CD14-positive monocyte (primary cell): ENCODE measurements around the gene CDKN1C. TPM values are rescaled to one million over a fixed set of nuclear protein-coding genes. Genes with fewer than 3 reads are reported as not detected.

Experiments used
- DNase-seq, 3 donors: peaks; one replicate each; pipeline ENCODE4 v3.0.0-alpha.2; 2011 to 2022
- H2AFZ ChIP-seq: 2 replicates; pipeline ENCODE4 v1.6.0; 2012; ENCODE audit warnings: mild to moderate bottlenecking, low read depth, low read length, inconsistent platforms; ENCODE audit not compliant: insufficient read depth, poor library complexity, severe bottlenecking
- H3K27ac ChIP-seq, 2 donors: 1 replicate in 1 of 2; 2 replicates in 1 of 2; pipeline ENCODE4 v1.5.1; 2012 to 2013; ENCODE audit warnings: low read length in 2 of 2, control low read depth in 1 of 2, inconsistent platforms in 1 of 2, low read depth in 1 of 2, mild to moderate bottlenecking in 1 of 2
- H3K27me3 ChIP-seq, 2 donors: one replicate each; pipeline versions ENCODE4 v1.6.0 to v1.6.1; 2011 to 2013; ENCODE audit warnings: low read length in 2 of 2; ENCODE audit not compliant: control insufficient read depth in 2 of 2, insufficient read depth in 2 of 2
- H3K36me3 ChIP-seq, 2 donors: replicated peaks in 1 of 2; 1 replicate in 1 of 2; 2 replicates in 1 of 2; pipeline versions ENCODE4 v1.5.1 to v1.6.1; 2012 to 2013; ENCODE audit warnings: low read length in 2 of 2, control low read depth in 1 of 2, inconsistent platforms in 1 of 2, mild to moderate bottlenecking in 1 of 2; ENCODE audit not compliant: insufficient read depth in 2 of 2, control insufficient read depth in 1 of 2
- H3K4me1 ChIP-seq, 2 donors: 1 replicate in 1 of 2; 2 replicates in 1 of 2; pipeline versions ENCODE4 v1.5.1 to v1.6.1; 2012 to 2013; ENCODE audit warnings: low read length in 2 of 2, control low read depth in 1 of 2, inconsistent platforms in 1 of 2, mild to moderate bottlenecking in 1 of 2, moderate library complexity in 1 of 2; ENCODE audit not compliant: insufficient read depth in 2 of 2, control insufficient read depth in 1 of 2
- H3K4me2 ChIP-seq: replicated peaks from 2 replicates; pipeline ENCODE3; 2012; ENCODE audit warnings: low read length, moderate library complexity, mild to moderate bottlenecking; ENCODE audit not compliant: poor library complexity, severe bottlenecking; ENCODE audit errors: extremely low read depth
- H3K4me3 ChIP-seq, 3 experiments: fragments of 200-600 bp in 1 of 3; sonication (generic) in 1 of 3; replicated peaks in 1 of 3; 1 replicate in 2 of 3; 2 replicates in 1 of 3; pipeline ENCODE4 v1.5.1; 2011 to 2013; ENCODE audit warnings: low read length in 3 of 3, mild to moderate bottlenecking in 3 of 3, control low read depth in 2 of 3, low read depth in 2 of 3, inconsistent platforms in 1 of 3, moderate library complexity in 1 of 3
- H3K79me2 ChIP-seq: 2 replicates; pipeline ENCODE4 v1.6.0; 2012; ENCODE audit warnings: mild to moderate bottlenecking, control low read depth, inconsistent platforms, low read length, moderate library complexity; ENCODE audit not compliant: insufficient read depth
- H3K9ac ChIP-seq: 2 replicates; pipeline ENCODE4 v1.6.0; 2017; ENCODE audit warnings: low read length, mild to moderate bottlenecking; ENCODE audit not compliant: insufficient read depth, poor library complexity, severe bottlenecking
- H3K9me3 ChIP-seq, 2 donors: replicated peaks in 1 of 2; 1 replicate in 1 of 2; 2 replicates in 1 of 2; pipeline versions ENCODE4 v1.5.1 to v1.6.1; 2012 to 2013; ENCODE audit warnings: low read length in 2 of 2, control low read depth in 1 of 2; ENCODE audit not compliant: control insufficient read depth in 1 of 2, insufficient read depth in 1 of 2
- H4K20me1 ChIP-seq: 2 replicates; pipeline ENCODE4 v1.6.0; 2012; ENCODE audit warnings: mild to moderate bottlenecking, low read length, control low read depth, moderate library complexity; ENCODE audit not compliant: insufficient read depth
- H3K27ac Mint-ChIP-seq, 7 donors: one replicate each; pipeline ENCODE4 v1.8.0; 2020; ENCODE audit warnings: mild to moderate bottlenecking in 7 of 7, mixed read lengths in 7 of 7, moderate library complexity in 6 of 7, inconsistent platforms in 2 of 7
- H3K27me3 Mint-ChIP-seq, 3 donors: one replicate each; pipeline ENCODE4 v1.8.0; 2021 to 2022; ENCODE audit warnings: low read depth in 3 of 3, mild to moderate bottlenecking in 3 of 3, mixed read lengths in 3 of 3, moderate library complexity in 3 of 3, inconsistent platforms in 1 of 3
- H3K36me3 Mint-ChIP-seq, 2 donors: one replicate each; pipeline ENCODE4 v1.8.0; 2020; ENCODE audit warnings: mixed read lengths in 2 of 2, inconsistent platforms in 1 of 2, mild to moderate bottlenecking in 1 of 2
- H3K4me1 Mint-ChIP-seq: one replicate; pipeline ENCODE4 v1.8.0; 2020; ENCODE audit warnings: mild to moderate bottlenecking, mixed read lengths
- H3K4me3 Mint-ChIP-seq, 2 donors: one replicate each; pipeline ENCODE4 v1.8.0; 2020; ENCODE audit warnings: mild to moderate bottlenecking in 2 of 2, mixed read lengths in 2 of 2, moderate library complexity in 1 of 2
- H3K9me3 Mint-ChIP-seq, 7 donors: one replicate each; pipeline ENCODE4 v1.8.0; 2020 to 2022; ENCODE audit warnings: mixed read lengths in 7 of 7, mild to moderate bottlenecking in 6 of 7, moderate library complexity in 6 of 7, inconsistent platforms in 2 of 7
- WGBS: methylation state at CpG from one replicate; pipeline ENCODE4 v1.1.5; 2013; ENCODE audit warnings: missing lambda C conversion rate; ENCODE audit not compliant: insufficient coverage; 5-methylcytosine and 5-hydroxymethylcytosine counted together
- intact Hi-C, 2 donors: fragments of 100-400 bp; cut with micrococcal nuclease; formaldehyde crosslinking; loops; one replicate each; pipeline versions ENCODE4 v1.15.0 to v1.15.1; 2023
- polyA plus RNA-seq, 3 donors: library from polyadenylated mRNA; depleted of rRNA in 1 of 3; unstranded in 2 of 3; stranded (reverse) in 1 of 3; fragments of 300-500 nt in 2 of 3; fragments of >200 nt in 1 of 3; fragmentation: Illumina TruSeq in 2 of 3; gene quantifications; 1 replicate in 2 of 3; 2 replicates in 1 of 3; pipeline ENCODE4 v1.2.3, GENCODE V29; 2012 to 2021
- TF ChIP-seq, protein P1 (sequence below): fragments of 200-600 bp; IDR thresholded peaks from one replicate; pipeline ENCODE4 v1.8.0; 2022; ENCODE audit warnings: antibody characterized with exemption, mild to moderate bottlenecking

Gene CDKN1C
- polyA plus RNA-seq, 3 donors: 3.2 to 36.4 (median 4.7) TPM

DNA sequence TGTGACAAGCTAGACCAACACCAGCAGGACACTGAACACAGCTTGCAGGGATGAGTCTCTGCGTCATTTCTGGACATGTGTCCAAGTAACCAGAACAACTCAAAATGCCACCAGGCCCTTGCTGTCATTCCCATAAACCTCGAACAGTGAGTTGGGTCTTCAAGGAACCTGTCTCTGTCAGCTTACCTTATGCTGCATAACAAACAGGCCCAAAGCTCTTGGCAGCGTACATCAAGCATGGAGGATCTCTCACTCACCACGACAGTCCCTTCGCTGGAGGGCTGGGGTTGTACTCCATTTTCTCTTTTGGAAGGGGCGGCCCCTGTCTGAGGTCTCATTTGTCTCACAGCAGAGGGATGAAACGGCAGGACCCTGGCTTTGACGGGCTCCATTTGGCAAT is 6.8 kb downstream of the CDKN1C start:
- peaks cover 26 to 44% (median 33%) of the 10 kb centered on the region in 3 donors for H3K27me3 Mint-ChIP-seq
- Histone ChIP-seq H3K4me1 (peaks cover 2 to 3% of the 10 kb centered on the region in 2 donors), H4K20me1 (no peaks in the 10 kb centered on the region), H3K4me2 (no peak overlapping the region), H3K36me3 (no peaks in the 10 kb centered on the region), H3K79me2 (no peaks in the 10 kb centered on the region), H2AFZ (no peak overlapping the region), H3K4me3 (no peak overlapping the region), H3K27me3 (peaks cover 9 to 23% of the 10 kb centered on the region in 2 donors), H3K9me3 (peaks cover 0 to 21% of the 10 kb centered on the region in 2 donors), H3K27ac (no peak overlapping the region), H3K9ac (no peak overlapping the region)
- peaks cover 6% of the 10 kb centered on the region for H3K4me1 Mint-ChIP-seq
- no peak for DNase-seq
- no peak overlapping the region for H3K4me3 Mint-ChIP-seq
- H3K27ac Mint-ChIP-seq: no peak overlapping the region
- WGBS: over 99% methylated on average over 8 of the region's 8 CpGs
- peaks cover 0 to 9% of the 10 kb centered on the region in 2 donors for H3K36me3 Mint-ChIP-seq
- TF ChIP-seq, protein P1, sequence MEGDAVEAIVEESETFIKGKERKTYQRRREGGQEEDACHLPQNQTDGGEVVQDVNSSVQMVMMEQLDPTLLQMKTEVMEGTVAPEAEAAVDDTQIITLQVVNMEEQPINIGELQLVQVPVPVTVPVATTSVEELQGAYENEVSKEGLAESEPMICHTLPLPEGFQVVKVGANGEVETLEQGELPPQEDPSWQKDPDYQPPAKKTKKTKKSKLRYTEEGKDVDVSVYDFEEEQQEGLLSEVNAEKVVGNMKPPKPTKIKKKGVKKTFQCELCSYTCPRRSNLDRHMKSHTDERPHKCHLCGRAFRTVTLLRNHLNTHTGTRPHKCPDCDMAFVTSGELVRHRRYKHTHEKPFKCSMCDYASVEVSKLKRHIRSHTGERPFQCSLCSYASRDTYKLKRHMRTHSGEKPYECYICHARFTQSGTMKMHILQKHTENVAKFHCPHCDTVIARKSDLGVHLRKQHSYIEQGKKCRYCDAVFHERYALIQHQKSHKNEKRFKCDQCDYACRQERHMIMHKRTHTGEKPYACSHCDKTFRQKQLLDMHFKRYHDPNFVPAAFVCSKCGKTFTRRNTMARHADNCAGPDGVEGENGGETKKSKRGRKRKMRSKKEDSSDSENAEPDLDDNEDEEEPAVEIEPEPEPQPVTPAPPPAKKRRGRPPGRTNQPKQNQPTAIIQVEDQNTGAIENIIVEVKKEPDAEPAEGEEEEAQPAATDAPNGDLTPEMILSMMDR: no peak
- intact Hi-C loops: no loop called here
- peaks cover 5 to 36% (median 20%) of the 10 kb centered on the region in 7 donors for H3K9me3 Mint-ChIP-seq

DNA sequence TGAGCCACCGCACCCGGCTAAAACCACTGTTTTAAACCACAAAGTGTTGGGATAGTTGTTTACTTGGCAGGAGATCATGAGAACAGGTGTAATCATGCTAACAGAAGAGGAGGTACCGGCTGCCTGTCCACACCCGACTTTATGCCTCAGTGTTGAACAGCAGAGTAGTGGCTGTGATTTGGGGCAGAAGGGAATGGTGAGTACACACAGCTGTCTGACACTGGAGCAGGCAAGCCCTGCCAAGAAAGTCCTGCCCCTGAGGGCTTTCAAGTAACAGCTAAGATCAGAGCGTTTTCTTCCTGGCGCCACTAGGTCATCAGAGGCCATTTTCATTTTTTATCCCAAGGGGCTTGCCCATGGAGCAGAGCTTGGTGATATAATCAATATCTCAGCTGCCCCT is 8.1 kb downstream of the CDKN1C start:
- Mint-ChIP-seq H3K4me3 (no peak overlapping the region), H3K9me3 (peaks cover 5 to 31% (median 20%) of the 10 kb centered on the region in 7 donors), H3K4me1 (no peaks in the 10 kb centered on the region), H3K27me3 (peaks cover 19 to 37% (median 24%) of the 10 kb centered on the region in 3 donors), H3K36me3 (peaks cover 0 to under 1% of the 10 kb centered on the region in 2 donors), H3K27ac (peak overlapping the region in 1 of 7 donors; percentile 50)
- Histone ChIP-seq H3K9me3 (peaks cover 0 to 21% of the 10 kb centered on the region in 2 donors), H3K4me3 (no peak overlapping the region), H3K4me1 (no peaks in the 10 kb centered on the region), H3K4me2 (no peak overlapping the region), H4K20me1 (no peaks in the 10 kb centered on the region), H3K79me2 (no peaks in the 10 kb centered on the region), H3K27me3 (peaks cover 0 to 10% of the 10 kb centered on the region in 2 donors), H3K36me3 (no peaks in the 10 kb centered on the region), H3K27ac (no peak overlapping the region), H3K9ac (no peak overlapping the region), H2AFZ (no peak overlapping the region)
- intact Hi-C loops: no loop called here
- 93% methylated on average over 6 of the region's 6 CpGs for WGBS
- TF ChIP-seq, protein P1: no peak
- DNase-seq: no peak
